Left ventricle myocardium superior (tissue), 1 donor: ENCODE results near the gene SUGCT. TPM values are rescaled to one million over a fixed set of nuclear protein-coding genes. Genes with fewer than 3 reads are reported as not detected.
"Not testable (repeated sequence)": the region's sequence is repeated elsewhere in the genome, so short reads cannot be mapped to it uniquely, and the experiment has no call there.

Source experiments
- ATAC-seq: fragments of 200-7000 bp; cut with Tn5 transposase; one replicate; pipeline ENCODE4 v1.9.1; 2020; ENCODE audit warnings: mild to moderate bottlenecking, moderate library complexity
- DNase-seq: peaks from one replicate; pipeline ENCODE4 v3.0.0-alpha.2; 2020
- intact Hi-C: fragments of 100-400 bp; cut with micrococcal nuclease; formaldehyde crosslinking; loops from one replicate; pipeline ENCODE4 v1.11.0; 2022
- total RNA-seq: library from RNA; stranded (reverse); fragmentation: NEBNext Ultra II Directional; extraction: Animal tissue kit (Norgen Biotek cat#: 25700); gene quantifications from one replicate; pipeline ENCODE4 v1.2.1, GENCODE V29; 2021
- donor health status: DM: no; HTN: yes; CAD: no; lungs with severe emphysema.

SUGCT gene
- total RNA-seq, 1 donor from 2014 or later = 6.8 TPM

DNA sequence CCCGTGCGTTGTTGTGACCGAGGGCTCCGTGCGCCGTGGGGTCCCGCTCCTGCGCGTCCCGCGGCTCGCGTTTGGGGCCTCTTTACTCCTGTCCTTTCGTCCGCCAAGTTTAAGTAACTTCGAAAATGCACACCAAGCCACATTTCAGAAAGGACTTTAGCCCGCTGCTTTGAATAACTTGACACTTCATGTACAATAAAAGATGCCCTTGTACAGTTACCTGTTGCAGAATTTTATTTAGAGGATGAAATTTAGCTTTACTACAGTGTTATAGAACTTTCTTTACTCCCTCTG is 459 bp downstream of the SUGCT start:
- ATAC-seq (no peak), DNase-seq (no peak)
- intact Hi-C loops = no loop called here

DNA sequence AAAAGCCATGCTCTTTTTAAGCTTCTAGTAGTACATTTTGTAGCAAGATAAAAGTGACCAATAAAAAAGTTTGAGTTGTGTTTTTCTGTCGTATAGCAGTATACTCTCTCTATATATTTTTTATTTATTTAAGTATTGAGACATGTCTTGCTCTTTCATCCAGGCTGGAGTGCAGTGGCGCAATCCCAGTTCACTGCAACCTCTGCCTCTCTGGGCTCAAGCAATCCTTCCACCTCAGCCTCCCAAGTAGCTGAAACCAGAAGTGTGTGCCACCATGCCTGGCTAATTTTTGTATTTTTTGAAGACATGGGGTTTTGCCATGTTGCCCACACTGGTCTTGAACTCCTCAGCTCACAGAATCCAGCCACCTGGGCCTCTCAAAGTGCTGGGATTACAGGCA is 2.8 kb downstream of the SUGCT start:
- DNase-seq = no peak
- no peak for ATAC-seq
- intact Hi-C loops = no loop called here

DNA sequence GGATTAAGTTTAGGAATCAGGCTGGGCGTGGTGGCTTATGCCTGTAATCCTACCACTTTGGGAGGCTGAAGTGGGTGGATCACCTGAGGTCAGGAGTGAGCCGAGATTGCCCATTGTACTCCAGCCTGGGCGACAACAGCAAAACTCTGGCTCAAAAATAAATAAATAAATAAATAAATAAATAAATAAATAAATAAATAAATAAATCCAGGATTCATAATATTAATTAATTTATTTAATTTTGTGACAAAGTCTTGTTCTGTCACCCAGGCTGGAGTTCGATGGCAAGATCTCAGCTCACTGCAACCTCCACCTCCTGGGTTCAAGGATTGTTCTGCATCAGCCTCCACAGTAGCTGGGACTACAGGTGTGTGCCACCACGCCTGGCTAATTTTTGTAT is 4.2 kb downstream of the SUGCT start:
- no peak for DNase-seq
- intact Hi-C loops = no loop called here
- ATAC-seq = no peak

DNA sequence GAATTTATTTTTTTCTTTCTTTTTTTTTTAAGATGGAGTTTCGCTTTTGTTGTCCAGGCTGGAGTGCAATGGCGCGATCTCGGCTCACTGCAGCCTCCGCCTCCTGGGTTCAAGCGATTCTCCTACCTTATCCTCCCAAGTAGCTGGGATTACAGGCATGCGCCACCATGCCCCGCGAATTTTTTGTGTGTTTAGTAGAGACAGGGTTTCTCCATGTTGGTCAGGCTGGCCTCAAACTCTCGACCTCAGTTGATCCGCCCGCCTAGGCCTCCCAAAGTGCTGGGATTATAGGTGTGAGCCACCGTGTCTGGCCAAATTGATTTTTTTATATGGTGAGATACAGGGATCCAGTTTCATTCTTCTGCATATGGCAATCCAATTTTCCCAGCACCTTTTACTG is 5.1 kb downstream of the SUGCT start:
- intact Hi-C loops, ATAC-seq, DNase-seq: not testable (repeated sequence)

DNA sequence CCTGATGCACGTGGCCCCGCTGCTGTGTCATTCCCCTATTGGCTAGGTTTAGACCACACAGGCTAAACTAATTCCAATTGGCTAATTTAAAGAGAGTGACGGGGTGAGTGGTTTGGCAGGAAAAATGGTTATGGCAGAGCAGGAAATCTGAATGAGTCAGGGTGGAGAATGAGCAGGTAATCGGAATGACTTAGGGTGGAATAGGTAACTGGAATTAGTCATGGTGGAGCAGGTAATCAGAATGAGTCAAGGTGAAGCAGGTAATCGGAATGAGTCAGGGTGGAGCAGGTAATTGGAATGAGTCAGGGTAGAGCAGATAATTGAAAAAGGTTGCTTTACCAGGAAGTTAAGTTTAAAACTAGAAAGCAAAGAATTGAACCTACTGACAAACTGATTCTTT is 7.1 kb downstream of the SUGCT start:
- DNase-seq, ATAC-seq, intact Hi-C loops: not testable (repeated sequence)

DNA sequence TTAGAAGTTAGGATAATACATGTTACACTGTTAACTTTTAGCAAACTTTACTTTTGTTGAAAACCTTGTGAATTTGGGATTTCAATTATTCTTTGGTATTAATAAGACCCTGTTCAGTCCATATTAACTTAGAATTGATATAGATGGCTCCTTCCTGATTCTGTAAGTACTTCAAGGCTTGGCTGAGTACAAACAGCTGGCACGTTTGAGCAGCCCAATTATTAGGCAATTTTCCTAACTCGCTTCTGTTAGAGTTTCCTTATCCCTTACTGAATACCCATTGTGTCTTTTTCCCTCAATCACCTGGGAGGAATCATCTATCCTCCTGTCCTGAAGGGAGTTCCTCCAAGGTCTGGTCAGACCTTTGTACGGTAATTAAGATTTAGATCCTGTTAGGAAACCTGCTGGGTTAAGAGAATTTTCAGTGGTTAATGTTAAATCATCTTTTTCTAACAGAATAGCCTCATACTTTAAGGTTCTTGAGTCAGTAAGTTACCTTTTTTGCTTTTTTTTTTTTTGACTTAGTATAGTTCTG is 10.9 kb downstream of the SUGCT start:
- DNase-seq, intact Hi-C loops, ATAC-seq: not testable (repeated sequence)

DNA sequence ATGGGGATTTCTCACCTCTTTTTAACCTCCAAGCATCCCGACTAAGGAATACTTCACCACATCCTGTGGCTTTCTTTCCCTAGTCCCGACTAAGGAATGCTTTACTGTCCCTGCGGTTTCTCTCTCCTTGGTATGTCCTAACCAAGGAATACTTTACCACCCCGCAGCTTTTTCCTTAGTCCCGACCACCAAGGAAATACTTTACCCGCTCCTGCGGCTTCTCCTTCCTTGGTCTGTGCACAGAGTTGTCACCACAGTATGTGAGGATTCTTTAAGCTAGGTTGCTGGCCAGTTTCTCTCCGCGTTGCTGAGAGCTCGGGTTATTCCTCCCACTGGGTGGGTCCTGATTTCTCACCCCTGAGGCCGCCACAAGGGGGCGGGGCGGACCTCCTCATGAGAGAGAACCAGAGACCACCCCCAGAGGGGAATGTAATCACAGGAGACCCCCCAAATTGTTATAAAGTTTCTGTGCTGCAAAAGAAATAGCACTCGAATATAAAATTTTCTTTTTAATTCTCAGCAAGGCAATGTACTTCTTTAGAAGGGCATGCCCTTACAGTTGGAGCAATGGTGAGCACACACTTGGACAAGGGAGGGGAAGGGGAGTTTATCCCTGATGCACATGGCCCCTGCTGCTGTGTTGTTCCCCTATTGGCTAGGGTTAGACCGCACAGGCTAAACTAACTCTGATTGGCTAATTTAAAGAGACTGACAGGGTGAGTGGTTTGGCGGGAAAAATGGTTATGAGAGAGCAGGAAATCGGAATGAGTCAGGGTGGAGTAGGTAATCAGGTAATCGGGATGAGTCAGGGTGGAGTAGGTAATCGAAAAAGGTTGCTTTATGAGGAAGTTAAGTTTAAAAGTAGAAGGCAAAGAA is 12.8 kb downstream of the SUGCT start:
- intact Hi-C loops = no loop called here
- DNase-seq (no peak), ATAC-seq (no peak)

DNA sequence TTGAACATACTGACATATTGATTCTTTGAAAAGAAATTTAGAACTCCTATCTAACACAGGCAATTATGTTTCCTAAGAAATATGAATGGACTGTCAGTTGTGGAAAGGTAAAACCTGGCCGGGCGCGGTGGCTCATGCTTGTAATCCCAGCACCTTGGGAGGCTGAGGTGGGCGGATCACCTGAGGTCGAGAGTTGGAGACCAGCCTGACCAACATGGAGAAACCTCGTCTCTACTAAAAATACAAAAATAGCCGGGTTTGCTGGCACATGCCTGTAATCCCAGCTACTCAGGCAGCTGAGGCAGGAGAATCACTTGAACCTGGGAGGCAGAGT is 13.4 kb downstream of the SUGCT start:
- ATAC-seq, intact Hi-C loops, DNase-seq: not testable (repeated sequence)

DNA sequence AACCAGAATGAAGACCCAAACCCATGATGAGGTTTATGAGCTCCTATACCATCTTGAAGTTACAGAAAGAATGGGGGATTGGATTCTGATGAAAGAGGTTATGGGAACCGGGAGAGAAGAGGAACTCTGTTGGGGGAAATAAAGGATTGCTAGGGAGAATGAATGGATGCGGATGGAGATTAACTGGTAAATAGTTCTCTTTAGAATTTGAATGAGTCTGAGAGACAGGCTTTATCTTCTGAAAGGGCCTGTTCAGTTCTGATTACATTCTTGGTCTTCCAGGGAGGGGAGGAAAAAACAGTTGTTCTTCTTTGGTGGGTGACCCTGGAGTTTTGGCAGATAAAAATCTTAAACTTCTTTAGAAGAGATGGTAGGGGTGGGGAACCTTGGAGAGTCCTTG is 13.9 kb downstream of the SUGCT start:
- intact Hi-C loops = no loop called here
- ATAC-seq (no peak), DNase-seq (no peak)

DNA sequence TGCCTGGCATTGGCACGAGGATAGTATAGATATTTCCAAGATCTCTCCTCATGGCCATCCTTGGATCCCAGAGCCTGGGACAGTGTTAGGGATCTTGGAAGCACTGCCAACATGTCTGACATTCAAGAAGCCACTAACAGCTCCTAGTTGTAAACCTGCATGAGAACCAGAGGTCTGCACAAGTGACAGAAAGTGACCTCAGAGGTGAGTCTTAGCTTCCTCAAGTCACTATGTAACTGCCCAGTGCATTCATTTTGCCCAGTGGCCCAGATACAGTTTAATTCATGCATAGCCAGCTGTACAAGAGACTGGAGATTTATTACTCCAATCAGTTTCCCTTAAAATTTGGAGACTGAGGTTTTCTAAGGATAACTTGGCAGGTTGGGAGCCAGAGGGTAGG is 16.7 kb downstream of the SUGCT start:
- DNase-seq (no peak), ATAC-seq (no peak)
- intact Hi-C loops = no loop called here

DNA sequence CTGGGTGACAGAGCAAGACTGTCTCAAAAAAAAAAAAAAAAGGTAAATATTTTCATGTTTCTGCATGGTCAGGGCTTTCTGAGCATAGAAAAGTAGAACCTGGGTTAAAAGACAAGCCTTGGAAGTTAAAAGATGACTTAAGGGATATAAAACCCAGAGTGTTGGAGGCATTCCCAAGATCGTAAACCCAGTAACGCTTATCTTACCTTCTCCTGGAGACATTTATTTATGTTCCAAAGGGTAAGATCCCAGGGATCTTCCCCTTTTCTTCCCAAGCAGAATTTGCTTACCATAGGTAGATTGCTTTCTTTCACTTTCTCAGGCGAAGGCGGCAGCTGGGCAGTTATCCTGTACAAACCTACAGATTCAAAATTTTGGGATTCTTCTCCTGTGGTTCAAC is 22.2 kb downstream of the SUGCT start:
- intact Hi-C loops = no loop called here
- ATAC-seq (no peak), DNase-seq (no peak)

DNA sequence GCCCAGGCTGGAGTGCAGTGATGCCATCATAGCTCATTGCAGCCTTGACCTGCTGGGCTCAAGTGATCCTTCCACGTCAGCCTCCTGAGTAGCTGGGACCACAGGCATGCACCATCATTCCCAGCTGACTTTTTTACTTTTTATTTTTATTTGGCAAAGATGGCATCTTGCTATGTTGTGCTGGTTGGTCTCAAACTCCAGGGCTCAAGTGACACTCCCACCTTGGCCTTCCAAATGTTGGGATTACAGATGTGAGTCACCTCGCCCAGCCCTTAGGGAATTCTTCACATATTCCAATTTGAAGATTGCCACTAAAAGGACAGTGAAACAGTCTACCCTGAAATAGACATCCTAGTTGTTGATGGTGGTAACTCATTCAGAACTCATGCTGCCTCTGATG is 27.7 kb downstream of the SUGCT start:
- DNase-seq = no peak
- ATAC-seq = no peak

DNA sequence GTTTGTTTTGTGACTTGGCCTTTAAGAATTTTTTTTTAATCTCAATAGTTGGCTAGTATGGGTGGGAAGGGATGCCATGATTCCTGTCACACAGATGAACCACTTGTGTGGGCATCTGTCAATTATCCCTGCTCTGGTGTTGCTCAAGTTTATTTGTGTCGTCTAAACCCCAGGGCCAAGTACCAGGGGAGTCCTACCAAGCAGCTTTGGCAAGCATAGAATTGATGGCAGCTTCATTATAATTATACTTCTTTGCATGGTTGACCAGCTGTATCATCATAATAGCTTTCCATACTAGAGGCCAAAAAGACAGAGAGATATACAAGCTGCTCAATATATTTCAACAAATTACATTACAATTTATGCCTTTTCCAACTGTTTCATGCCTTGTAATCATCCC is 30.4 kb downstream of the SUGCT start:
- DNase-seq = no peak
- ATAC-seq = no peak
- intact Hi-C loops = no loop called here

More for the DNA sequence above, 27.7 kb downstream of the SUGCT start:
- intact Hi-C loops = no loop called here

DNA sequence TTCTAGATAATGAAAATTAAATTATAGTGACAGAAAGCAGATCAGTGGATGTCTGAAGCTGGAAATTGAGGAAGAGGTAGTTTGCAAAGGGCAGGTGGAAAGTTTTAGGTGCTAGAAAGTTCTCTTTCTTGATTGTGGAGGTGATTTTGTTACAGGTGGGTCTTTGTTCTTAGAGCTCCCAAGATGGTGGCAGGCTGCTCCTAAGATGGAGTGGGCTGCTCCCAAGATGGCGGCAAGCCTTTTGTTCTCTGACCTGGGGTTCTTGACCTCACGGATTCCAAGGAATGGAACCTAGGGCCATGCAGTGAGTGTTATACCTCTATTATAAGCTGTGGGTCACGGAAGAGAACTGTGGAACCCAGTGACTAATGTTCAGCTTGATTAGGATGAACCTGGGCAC is 32.5 kb downstream of the SUGCT start:
- intact Hi-C loops = no loop called here
- DNase-seq (no peak), ATAC-seq (no peak)

DNA sequence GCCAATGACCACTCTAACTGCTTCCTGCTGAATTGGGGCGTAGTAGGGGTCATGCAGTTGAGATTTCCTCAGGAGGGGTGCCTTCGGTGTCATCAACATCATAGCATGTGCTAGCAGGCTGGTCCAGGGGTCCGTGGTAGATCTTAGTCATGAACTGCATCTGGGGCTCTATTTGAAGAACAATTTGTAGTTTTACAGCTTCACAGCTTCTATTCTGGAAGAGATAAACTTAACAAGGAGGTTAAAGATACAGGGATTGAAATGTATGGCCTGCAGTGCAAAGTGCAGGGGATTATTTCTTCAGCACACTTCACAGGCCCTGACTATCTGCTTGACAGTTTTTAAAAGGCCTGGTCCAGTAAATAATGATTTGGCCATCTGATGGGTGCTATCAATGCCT is 33.5 kb downstream of the SUGCT start:
- ATAC-seq, intact Hi-C loops, DNase-seq: not testable (repeated sequence)

DNA sequence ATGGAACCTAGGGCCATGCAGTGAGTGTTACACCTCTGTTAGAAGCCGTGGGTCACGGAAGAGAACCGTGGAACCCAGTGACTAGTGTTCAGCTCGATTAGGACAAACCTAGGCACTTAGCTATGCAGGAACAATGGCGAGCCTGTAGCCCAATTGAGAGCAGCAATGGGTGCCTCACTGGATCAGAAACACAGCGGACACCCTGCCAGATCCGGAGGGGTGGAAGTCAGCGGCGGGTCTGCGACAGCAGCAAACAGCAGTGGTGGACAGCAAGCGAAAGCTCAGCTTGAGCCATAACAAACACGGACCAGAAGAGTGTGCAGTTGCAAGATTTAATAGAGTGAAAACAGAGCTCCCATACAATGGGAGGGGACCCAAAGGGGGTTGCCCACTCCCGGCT is 38.3 kb downstream of the SUGCT start:
- ATAC-seq, intact Hi-C loops, DNase-seq: not testable (repeated sequence)

DNA sequence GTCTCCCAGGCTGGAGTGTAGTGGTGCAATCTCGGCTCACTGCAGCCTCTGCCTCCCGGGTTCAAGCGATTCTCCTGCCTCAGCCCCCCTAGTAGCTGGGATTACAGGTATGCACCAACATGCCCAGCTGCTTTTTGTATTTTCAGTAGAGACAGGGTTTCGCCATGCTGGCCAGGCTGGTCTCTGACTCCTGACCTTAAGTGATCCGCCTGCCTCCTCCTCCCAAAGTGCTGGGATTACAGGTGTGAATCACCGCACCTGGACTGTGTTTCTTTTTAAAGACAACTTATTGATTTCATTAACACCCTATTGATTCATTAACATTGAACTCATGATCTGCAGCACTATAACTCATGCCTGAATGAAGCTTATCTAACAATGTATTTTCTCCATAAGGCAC is 40.5 kb downstream of the SUGCT start:
- intact Hi-C loops, ATAC-seq, DNase-seq: not testable (repeated sequence)

DNA sequence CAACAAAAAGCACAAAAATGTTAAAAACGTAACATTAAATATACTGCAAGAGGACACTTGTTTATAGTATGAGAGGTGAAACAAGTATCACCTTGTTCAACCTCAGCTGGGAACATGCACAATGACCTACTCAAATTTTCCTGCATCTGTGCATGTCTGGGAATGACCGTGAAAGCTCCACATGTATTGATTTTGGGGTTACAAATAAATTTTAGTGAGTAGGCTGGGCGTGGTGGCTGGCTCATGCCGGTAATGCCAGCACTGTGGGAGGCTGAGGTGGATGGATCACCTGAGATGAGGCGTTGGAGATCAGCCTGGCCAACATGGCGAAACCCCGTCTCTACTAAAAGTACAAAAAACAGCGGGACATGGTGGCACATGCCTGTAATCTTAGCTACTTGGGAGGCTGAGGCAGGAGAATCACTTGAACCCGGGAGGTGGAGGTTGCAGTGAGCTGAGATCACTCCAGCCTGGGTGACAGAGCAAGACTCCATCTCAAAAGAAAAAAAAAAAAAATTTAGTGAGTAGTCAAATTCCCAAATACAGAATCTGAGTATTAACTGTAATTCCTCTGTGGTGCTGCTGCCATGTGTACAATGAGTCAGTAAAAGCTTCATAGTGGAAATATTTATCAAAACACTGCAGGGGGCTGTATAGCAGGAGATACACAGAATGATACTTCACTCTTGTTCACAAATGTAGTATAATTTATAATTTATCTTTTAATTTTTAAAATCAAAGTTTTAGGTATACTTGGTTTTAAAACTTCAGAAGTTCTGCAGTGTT is 41.1 kb downstream of the SUGCT start:
- intact Hi-C loops = no loop called here
- DNase-seq (no peak), ATAC-seq (no peak)

DNA sequence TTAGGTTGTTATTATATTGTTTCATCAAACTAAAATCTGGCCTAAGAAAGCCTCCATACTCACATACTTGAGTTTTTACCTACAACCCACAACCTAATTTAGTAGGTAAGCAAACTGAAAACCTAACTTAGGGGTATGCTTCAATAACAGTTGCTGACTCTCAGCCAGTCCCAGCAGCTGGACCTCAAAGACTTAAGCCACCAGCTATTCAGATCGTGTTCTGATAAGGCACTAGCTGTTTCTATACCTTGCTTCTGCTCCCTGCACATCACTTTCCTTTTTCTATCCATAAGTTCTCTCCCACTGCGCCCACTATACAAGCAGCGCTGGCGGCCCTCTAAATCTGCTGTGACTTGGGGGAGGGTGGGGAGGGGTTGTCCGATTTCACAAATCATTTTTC is 42.3 kb downstream of the SUGCT start:
- intact Hi-C loops = no loop called here
- ATAC-seq (no peak), DNase-seq (no peak)

DNA sequence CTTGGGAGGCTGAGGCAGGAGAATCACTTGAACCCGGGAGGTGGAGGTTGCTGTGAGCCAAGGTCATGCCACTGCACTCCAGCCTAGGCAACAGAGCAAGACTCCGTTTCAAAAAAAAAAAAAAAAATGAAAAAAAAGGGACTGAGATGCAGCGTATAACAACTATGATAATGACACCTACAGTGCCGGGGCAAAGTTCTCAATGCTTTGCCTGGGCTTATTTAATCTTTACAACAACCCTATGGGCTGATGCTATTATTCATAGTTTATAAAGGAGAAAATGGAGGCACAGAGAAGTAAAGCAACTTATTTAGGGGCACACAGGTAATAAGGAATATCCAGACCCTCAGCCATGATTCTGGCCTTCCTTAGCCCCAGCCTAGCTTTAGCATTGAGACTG is 47.6 kb downstream of the SUGCT start:
- ATAC-seq (no peak), DNase-seq (no peak)
- intact Hi-C loops = no loop called here
